Measurements from ENCODE around the gene ANKRD40.

ANKRD40 gene

DNA sequence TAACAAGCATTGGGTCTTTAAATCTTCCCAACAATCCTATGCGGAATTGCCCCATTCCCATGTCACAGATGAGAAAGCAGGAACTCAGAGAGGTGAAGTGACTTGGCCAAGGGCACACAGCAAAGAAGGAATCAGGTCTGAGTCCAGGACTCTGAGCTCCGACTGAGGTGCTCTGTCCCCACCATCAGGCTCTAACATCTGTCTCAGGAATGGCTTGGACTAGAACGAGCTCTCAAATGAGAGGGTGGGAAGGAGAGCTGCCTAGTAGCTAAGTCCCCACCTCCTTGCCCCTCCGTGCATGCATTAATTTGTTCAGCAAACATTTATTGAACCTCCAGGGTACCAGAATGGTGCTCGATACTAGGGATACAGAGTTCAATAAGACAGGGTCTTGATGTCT lies 46.4 kb downstream of the ANKRD40 start:
- Histone ChIP-seq H3K4me3 (ENCODE audit: low read depth in 1 of 5, low read length in 5 of 5) (no peak overlapping the region), H3K9me3 (ENCODE audit: control insufficient read depth in 5 of 5, low read length in 5 of 5) (no peaks in the 10 kb centered on the region), H3K4me1 (ENCODE audit: control insufficient read depth in 5 of 5, insufficient read depth in 5 of 5, low read length in 5 of 5) (peaks cover 4 to 26% (median 26%) of the 10 kb centered on the region in 5 donors), H3K27ac (ENCODE audit: low read depth, low read length) (peak overlapping the region; percentile 50), H3K27me3 (ENCODE audit: control insufficient read depth in 5 of 5, insufficient read depth in 4 of 5, low read length in 5 of 5) (peaks cover 0 to 2% (median 0%) of the 10 kb centered on the region in 5 donors), H3K36me3 (ENCODE audit: control insufficient read depth in 5 of 5, insufficient read depth in 5 of 5, low read length in 5 of 5) (no peaks in the 10 kb centered on the region), H3K9ac (ENCODE audit: low read length in 5 of 5) (no peak overlapping the region)

DNA sequence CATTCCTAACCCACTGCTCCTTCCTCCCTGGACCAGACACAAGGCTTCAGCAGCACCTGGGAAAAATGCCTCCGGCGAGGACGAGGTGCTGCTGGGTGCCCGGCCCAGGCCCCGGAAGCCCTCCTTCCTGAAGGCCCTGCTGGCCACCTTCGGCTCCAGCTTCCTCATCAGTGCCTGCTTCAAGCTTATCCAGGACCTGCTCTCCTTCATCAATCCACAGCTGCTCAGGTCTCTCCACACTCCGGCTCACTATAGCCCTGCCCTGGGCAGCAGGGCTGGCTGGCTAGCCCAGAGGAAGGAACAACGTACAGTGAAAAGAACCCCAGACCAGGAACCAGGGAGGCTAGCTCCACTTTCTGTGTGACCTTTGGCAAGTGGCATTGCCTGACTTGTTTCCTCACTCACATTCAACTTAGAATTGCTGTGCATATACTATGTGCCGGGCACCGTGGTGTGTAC lies 46.8 kb downstream of the ANKRD40 start:
- H3K9me3 ChIP-seq (ENCODE audit: control insufficient read depth in 5 of 5, low read length in 5 of 5): no peaks in the 10 kb centered on the region
- peak overlapping the region; percentile 50 for H3K27ac ChIP-seq (ENCODE audit: low read depth, low read length)
- no peaks in the 10 kb centered on the region for H3K36me3 ChIP-seq (ENCODE audit: control insufficient read depth in 5 of 5, insufficient read depth in 5 of 5, low read length in 5 of 5)
- H3K4me1 ChIP-seq (ENCODE audit: control insufficient read depth in 5 of 5, insufficient read depth in 5 of 5, low read length in 5 of 5): peaks cover 4 to 26% (median 26%) of the 10 kb centered on the region in 5 donors
- peak overlapping the region in 3 of 5 donors; percentile 3 to 37 (median 3) for H3K9ac ChIP-seq (ENCODE audit: low read length in 5 of 5)
- peaks cover 0 to 2% (median 0%) of the 10 kb centered on the region in 5 donors for H3K27me3 ChIP-seq (ENCODE audit: control insufficient read depth in 5 of 5, insufficient read depth in 4 of 5, low read length in 5 of 5)
- peak overlapping the region in 1 of 5 donors; percentile 17 for H3K4me3 ChIP-seq (ENCODE audit: low read depth in 1 of 5, low read length in 5 of 5)

DNA sequence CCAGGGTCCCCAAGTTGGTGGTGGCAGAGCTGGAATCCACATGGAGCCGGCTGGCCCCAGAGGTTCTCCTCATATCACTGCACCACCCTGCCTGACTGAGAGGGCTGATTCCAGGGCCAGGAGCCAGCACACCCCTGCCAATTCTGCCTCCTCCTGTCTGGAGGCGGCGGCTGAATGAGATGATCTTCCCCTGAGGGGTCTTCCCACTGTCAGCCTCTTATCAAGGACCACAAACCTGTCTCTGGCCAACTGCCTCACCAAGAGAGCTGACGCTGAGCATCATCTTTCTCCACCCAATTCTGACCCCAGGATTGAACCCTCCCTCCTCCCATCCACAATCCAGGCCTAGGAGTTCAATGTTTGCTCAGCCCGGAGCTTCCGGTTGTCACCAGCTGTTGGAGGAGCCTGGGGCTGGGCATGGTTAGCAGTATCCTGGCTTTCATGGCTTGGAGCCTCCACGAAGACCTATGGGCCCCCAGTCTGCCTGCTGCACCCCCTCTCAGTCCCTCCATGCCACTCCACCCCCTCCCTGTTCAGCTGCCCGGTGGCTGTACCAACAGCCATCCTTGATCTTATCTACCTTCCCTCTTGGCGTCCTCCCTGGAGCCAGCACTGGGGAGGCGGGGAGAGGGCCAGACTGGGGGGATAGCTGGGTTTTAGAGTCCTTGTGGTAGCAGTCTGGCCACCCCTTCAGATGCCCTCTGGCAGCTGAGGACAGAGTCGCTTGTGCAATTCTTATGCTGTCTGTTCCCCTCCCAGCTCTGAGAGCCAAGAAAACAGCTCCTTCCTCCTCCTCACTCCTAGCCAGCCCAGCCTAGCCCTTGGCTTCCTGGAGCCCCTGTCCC lies 47.5 kb downstream of the ANKRD40 start:
- Histone ChIP-seq H3K27me3 (ENCODE audit: control insufficient read depth in 5 of 5, insufficient read depth in 4 of 5, low read length in 5 of 5) (peaks cover 0 to 2% (median 0%) of the 10 kb centered on the region in 5 donors), H3K36me3 (ENCODE audit: control insufficient read depth in 5 of 5, insufficient read depth in 5 of 5, low read length in 5 of 5) (no peaks in the 10 kb centered on the region), H3K4me1 (ENCODE audit: control insufficient read depth in 5 of 5, insufficient read depth in 5 of 5, low read length in 5 of 5) (peaks cover 4 to 26% (median 26%) of the 10 kb centered on the region in 5 donors), H3K4me3 (ENCODE audit: low read depth in 1 of 5, low read length in 5 of 5) (peak overlapping the region in 1 of 5 donors; percentile 17), H3K9me3 (ENCODE audit: control insufficient read depth in 5 of 5, low read length in 5 of 5) (no peaks in the 10 kb centered on the region), H3K9ac (ENCODE audit: low read length in 5 of 5) (peak overlapping the region in 4 of 5 donors; percentile 3 to 37 (median 16)), H3K27ac (ENCODE audit: low read depth, low read length) (peak overlapping the region; percentile 50)

DNA sequence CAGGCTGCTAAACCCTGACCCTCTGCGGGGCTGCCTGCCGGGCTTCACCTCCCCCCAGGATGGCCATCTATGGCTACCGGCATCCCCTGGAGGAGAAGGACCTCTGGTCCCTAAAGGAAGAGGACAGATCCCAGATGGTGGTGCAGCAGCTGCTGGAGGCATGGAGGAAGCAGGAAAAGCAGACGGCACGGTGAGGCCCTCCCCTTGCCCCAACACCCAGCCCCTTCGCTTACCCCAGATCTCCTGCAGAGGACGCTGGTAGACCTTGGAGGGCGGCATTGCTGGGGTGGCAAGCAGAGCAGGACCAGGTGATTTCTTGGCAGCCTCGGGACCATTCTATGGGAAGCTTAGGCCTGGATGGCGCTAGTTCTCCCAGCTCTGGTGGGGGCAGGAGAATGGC lies 48.5 kb downstream of the ANKRD40 start:
- peaks cover 4 to 26% (median 26%) of the 10 kb centered on the region in 5 donors for H3K4me1 ChIP-seq (ENCODE audit: control insufficient read depth in 5 of 5, insufficient read depth in 5 of 5, low read length in 5 of 5)
- no peak overlapping the region for H3K27ac ChIP-seq (ENCODE audit: low read depth, low read length)
- H3K4me3 ChIP-seq (ENCODE audit: low read depth in 1 of 5, low read length in 5 of 5): no peak overlapping the region
- H3K27me3 ChIP-seq (ENCODE audit: control insufficient read depth in 5 of 5, insufficient read depth in 4 of 5, low read length in 5 of 5): peaks cover 0 to 2% (median 0%) of the 10 kb centered on the region in 5 donors
- no peak overlapping the region for H3K9ac ChIP-seq (ENCODE audit: low read length in 5 of 5)
- H3K9me3 ChIP-seq (ENCODE audit: control insufficient read depth in 5 of 5, low read length in 5 of 5): no peaks in the 10 kb centered on the region
- no peaks in the 10 kb centered on the region for H3K36me3 ChIP-seq (ENCODE audit: control insufficient read depth in 5 of 5, insufficient read depth in 5 of 5, low read length in 5 of 5)

DNA sequence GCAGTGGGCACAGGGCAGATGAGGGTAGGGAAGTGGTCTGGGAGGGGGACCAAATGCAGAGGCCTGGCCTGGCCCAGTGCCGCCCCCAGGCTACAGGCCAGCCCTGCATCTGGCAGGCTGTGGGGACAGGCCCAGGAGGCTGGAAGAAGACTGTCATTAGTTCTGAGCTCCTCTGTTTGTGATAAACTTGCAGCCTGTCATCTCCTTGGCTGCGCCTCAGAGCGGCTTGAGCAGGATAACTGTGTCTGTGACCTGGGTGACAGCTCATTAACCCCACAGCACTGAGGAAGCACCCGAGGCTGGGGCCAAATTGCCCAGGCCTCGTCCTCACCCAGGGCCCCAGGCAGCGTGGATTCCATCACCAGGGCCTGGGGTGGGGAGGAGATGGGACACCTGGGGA lies 49.1 kb downstream of the ANKRD40 start:
- no peak overlapping the region for H3K27ac ChIP-seq (ENCODE audit: low read depth, low read length)
- peaks cover 0 to 2% (median 0%) of the 10 kb centered on the region in 5 donors for H3K27me3 ChIP-seq (ENCODE audit: control insufficient read depth in 5 of 5, insufficient read depth in 4 of 5, low read length in 5 of 5)
- no peak overlapping the region for H3K4me3 ChIP-seq (ENCODE audit: low read depth in 1 of 5, low read length in 5 of 5)
- no peaks in the 10 kb centered on the region for H3K9me3 ChIP-seq (ENCODE audit: control insufficient read depth in 5 of 5, low read length in 5 of 5)
- H3K9ac ChIP-seq (ENCODE audit: low read length in 5 of 5): no peak overlapping the region
- H3K36me3 ChIP-seq (ENCODE audit: control insufficient read depth in 5 of 5, insufficient read depth in 5 of 5, low read length in 5 of 5): no peaks in the 10 kb centered on the region
- peaks cover 4 to 26% (median 26%) of the 10 kb centered on the region in 5 donors for H3K4me1 ChIP-seq (ENCODE audit: control insufficient read depth in 5 of 5, insufficient read depth in 5 of 5, low read length in 5 of 5)

DNA sequence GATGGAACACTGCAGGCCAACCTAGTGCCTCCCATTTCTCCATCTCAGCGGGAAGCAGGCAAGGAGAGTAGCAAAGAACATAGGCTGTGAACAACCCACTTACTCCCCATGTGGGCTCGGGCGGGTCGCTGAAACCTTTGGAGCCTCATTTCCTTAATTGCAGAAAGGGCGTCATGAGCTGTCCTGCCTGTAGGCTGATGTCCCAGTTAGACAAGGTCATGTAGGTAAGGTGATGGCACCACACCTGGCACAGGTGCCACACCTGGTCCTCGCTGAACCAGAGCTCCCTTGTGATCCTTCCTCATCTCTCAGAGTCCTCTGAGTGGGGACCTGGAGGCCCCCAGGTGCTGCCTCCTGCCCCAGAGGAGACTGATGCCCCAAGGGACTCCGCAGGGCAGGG lies 50.1 kb downstream of the ANKRD40 start:
- no peak overlapping the region for H3K4me3 ChIP-seq (ENCODE audit: low read depth in 1 of 5, low read length in 5 of 5)
- peaks cover 4 to 26% (median 26%) of the 10 kb centered on the region in 5 donors for H3K4me1 ChIP-seq (ENCODE audit: control insufficient read depth in 5 of 5, insufficient read depth in 5 of 5, low read length in 5 of 5)
- peaks cover 0 to 2% (median 0%) of the 10 kb centered on the region in 5 donors for H3K9me3 ChIP-seq (ENCODE audit: control insufficient read depth in 5 of 5, low read length in 5 of 5)
- H3K9ac ChIP-seq (ENCODE audit: low read length in 5 of 5): no peak overlapping the region
- no peaks in the 10 kb centered on the region for H3K36me3 ChIP-seq (ENCODE audit: control insufficient read depth in 5 of 5, insufficient read depth in 5 of 5, low read length in 5 of 5)
- H3K27ac ChIP-seq (ENCODE audit: low read depth, low read length): no peak overlapping the region
- peaks cover 0 to 2% (median 0%) of the 10 kb centered on the region in 5 donors for H3K27me3 ChIP-seq (ENCODE audit: control insufficient read depth in 5 of 5, insufficient read depth in 4 of 5, low read length in 5 of 5)

DNA sequence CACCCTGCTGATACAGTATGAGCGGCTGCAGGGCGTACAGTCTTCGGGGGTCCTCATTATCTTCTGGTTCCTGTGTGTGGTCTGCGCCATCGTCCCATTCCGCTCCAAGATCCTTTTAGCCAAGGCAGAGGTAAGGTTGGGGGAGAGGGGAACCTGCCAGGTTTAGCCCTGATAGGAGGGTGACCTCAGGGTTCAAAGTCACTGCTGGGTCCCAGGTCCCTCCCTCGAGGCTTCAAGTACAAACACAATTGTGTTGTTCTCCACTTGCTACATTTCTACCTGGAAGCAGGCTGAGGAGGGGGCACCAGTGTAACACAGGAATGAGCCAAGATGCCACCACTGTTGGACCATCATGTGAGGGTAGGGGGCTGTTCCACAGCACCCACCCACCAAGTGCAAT lies 50.7 kb downstream of the ANKRD40 start:
- peaks cover 0 to 2% (median 0%) of the 10 kb centered on the region in 5 donors for H3K27me3 ChIP-seq (ENCODE audit: control insufficient read depth in 5 of 5, insufficient read depth in 4 of 5, low read length in 5 of 5)
- no peak overlapping the region for H3K4me3 ChIP-seq (ENCODE audit: low read depth in 1 of 5, low read length in 5 of 5)
- H3K36me3 ChIP-seq (ENCODE audit: control insufficient read depth in 5 of 5, insufficient read depth in 5 of 5, low read length in 5 of 5): no peaks in the 10 kb centered on the region
- peaks cover 0 to 2% (median 0%) of the 10 kb centered on the region in 5 donors for H3K9me3 ChIP-seq (ENCODE audit: control insufficient read depth in 5 of 5, low read length in 5 of 5)
- H3K9ac ChIP-seq (ENCODE audit: low read length in 5 of 5): no peak overlapping the region
- peaks cover 4 to 24% (median 24%) of the 10 kb centered on the region in 5 donors for H3K4me1 ChIP-seq (ENCODE audit: control insufficient read depth in 5 of 5, insufficient read depth in 5 of 5, low read length in 5 of 5)
- H3K27ac ChIP-seq (ENCODE audit: low read depth, low read length): no peak overlapping the region

DNA sequence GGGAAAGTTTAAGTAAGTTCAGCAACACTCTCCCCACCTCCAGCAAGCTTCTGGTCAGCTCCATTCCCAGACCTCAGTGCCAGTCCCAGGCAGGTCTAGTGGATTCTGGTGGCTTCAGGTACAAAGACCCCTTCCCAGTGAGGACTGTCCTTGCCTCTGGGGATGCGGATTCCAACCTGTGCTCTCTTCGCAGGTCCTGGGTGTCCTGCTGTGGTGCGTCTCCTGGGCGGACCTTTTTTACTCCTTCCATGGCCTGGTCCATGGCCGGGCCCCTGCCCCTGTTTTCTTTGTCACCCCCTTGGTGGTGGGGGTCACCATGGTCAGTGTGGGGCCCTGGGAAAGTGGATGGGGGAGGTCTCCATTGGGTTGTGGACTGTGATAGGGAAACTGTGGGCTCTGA lies 51.2 kb downstream of the ANKRD40 start:
- no peak overlapping the region for H3K4me3 ChIP-seq (ENCODE audit: low read depth in 1 of 5, low read length in 5 of 5)
- H3K4me1 ChIP-seq (ENCODE audit: control insufficient read depth in 5 of 5, insufficient read depth in 5 of 5, low read length in 5 of 5): peaks cover 3 to 18% (median 18%) of the 10 kb centered on the region in 5 donors
- no peak overlapping the region for H3K9ac ChIP-seq (ENCODE audit: low read length in 5 of 5)
- H3K27ac ChIP-seq (ENCODE audit: low read depth, low read length): no peak overlapping the region
- peaks cover 0 to 2% (median 0%) of the 10 kb centered on the region in 5 donors for H3K27me3 ChIP-seq (ENCODE audit: control insufficient read depth in 5 of 5, insufficient read depth in 4 of 5, low read length in 5 of 5)
- peaks cover 0 to 2% (median 0%) of the 10 kb centered on the region in 5 donors for H3K9me3 ChIP-seq (ENCODE audit: control insufficient read depth in 5 of 5, low read length in 5 of 5)
- no peaks in the 10 kb centered on the region for H3K36me3 ChIP-seq (ENCODE audit: control insufficient read depth in 5 of 5, insufficient read depth in 5 of 5, low read length in 5 of 5)

DNA sequence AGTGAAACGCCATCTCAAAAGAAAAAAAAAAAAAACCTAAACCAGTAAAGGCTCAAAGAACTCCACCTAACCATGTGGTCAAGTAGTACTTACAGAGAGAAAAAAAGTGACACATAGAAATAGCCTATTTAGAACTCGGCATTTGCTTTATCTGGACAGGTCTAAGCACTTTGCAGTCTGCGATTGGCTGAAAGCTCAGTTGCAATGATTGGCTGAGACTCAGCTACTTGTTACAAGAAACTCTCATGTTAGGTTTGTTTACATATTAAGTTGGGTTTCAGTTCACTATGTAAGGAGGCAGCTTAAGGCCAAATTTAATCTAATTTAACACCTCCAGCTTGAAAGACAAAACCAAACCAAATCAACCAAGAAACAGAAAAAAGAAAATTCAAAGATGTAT lies 54.0 kb downstream of the ANKRD40 start:
- H3K4me3 ChIP-seq (ENCODE audit: low read depth in 1 of 5, low read length in 5 of 5): no peak overlapping the region
- no peaks in the 10 kb centered on the region for H3K4me1 ChIP-seq (ENCODE audit: control insufficient read depth in 5 of 5, insufficient read depth in 5 of 5, low read length in 5 of 5)
- H3K36me3 ChIP-seq (ENCODE audit: control insufficient read depth in 5 of 5, insufficient read depth in 5 of 5, low read length in 5 of 5): no peaks in the 10 kb centered on the region
- H3K9ac ChIP-seq (ENCODE audit: low read length in 5 of 5): no peak overlapping the region
- peaks cover 0 to 2% (median 0%) of the 10 kb centered on the region in 5 donors for H3K27me3 ChIP-seq (ENCODE audit: control insufficient read depth in 5 of 5, insufficient read depth in 4 of 5, low read length in 5 of 5)
- H3K27ac ChIP-seq (ENCODE audit: low read depth, low read length): no peak overlapping the region
- H3K9me3 ChIP-seq (ENCODE audit: control insufficient read depth in 5 of 5, low read length in 5 of 5): peaks cover 0 to 2% (median 0%) of the 10 kb centered on the region in 5 donors

DNA sequence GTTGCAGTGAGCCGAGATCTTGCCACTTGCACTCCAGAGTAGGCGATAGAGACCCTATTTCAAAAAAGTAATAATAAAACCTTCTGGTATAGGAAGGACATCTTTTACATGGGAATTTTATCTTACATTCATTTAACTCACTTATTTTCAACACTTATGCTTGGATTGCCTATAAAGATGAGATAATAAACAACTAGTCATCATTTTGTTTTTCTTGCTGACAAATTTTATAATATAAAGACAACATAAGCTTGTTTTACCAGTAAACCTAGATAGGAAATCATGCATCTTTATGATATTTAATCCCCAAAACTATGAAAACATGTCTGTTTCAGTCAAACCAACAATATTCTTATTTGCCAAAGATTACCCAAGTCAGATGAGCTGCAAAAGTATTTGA lies 56.1 kb downstream of the ANKRD40 start:
- no peaks in the 10 kb centered on the region for H3K36me3 ChIP-seq (ENCODE audit: control insufficient read depth in 5 of 5, insufficient read depth in 5 of 5, low read length in 5 of 5)
- no peaks in the 10 kb centered on the region for H3K4me1 ChIP-seq (ENCODE audit: control insufficient read depth in 5 of 5, insufficient read depth in 5 of 5, low read length in 5 of 5)
- no peaks in the 10 kb centered on the region for H3K27me3 ChIP-seq (ENCODE audit: control insufficient read depth in 5 of 5, insufficient read depth in 4 of 5, low read length in 5 of 5)
- H3K4me3 ChIP-seq (ENCODE audit: low read depth in 1 of 5, low read length in 5 of 5): no peak overlapping the region
- H3K27ac ChIP-seq (ENCODE audit: low read depth, low read length): no peak overlapping the region
- H3K9me3 ChIP-seq (ENCODE audit: control insufficient read depth in 5 of 5, low read length in 5 of 5): peaks cover 0 to 2% (median 0%) of the 10 kb centered on the region in 5 donors
- no peak overlapping the region for H3K9ac ChIP-seq (ENCODE audit: low read length in 5 of 5)
